Panc1 (cell line): ENCODE results near the gene ITGA11. TPM values are rescaled to one million over a fixed set of nuclear protein-coding genes. Genes with fewer than 3 reads are reported as not detected.

Experiments used
- ATAC-seq: fragments of 200-7000 bp; cut with Tn5 transposase; 2 replicates; pipeline ENCODE4 v1.9.1; 2020; ENCODE audit warnings: mild to moderate bottlenecking, moderate library complexity
- BruUV-seq: library from RNA; stranded (reverse); fragments of 400-500 nt; replicated peaks from 2 replicates; lab custom pipeline; 2021; lab: Mats Ljungman, UMichigan
- CTCF ChIA-PET: fragments of 300-600 bp; sonication (Branson Sonifier 250); formaldehyde crosslinking; loops from one replicate; lab custom pipeline; 2022; ENCODE audit warnings: antibody characterized with exemption; lab: Charles Lee
- POLR2A ChIA-PET: fragments of 300-600 bp; sonication (Branson Sonifier 250); formaldehyde crosslinking; loops from one replicate; lab custom pipeline; 2022; ENCODE audit warnings: antibody characterized with exemption; lab: Charles Lee
- DNase-seq: peaks from one replicate; pipeline ENCODE4 v3.0.0-alpha.2; 2010; ENCODE audit warnings: low read depth, low spot score
- H3K27ac ChIP-seq: 2 replicates; pipeline ENCODE4 v1.5.1; 2011; ENCODE audit warnings: mild to moderate bottlenecking, low read length, inconsistent platforms
- H3K27me3 ChIP-seq: fragments of 200-500 bp; sonication (Bioruptor generic); 2 replicates; pipeline ENCODE4 v1.6.0; 2014; ENCODE audit warnings: low read length, inconsistent platforms; ENCODE audit not compliant: control insufficient read depth, insufficient read depth
- H3K36me3 ChIP-seq: fragments of 200-500 bp; sonication (Bioruptor generic); 2 replicates; pipeline ENCODE4 v1.5.1; 2014; ENCODE audit warnings: inconsistent platforms, mild to moderate bottlenecking, low read length, moderate library complexity; ENCODE audit not compliant: control insufficient read depth, insufficient read depth
- H3K4me1 ChIP-seq: 2 replicates; pipeline ENCODE4 v1.5.1; 2011; ENCODE audit warnings: inconsistent platforms, mild to moderate bottlenecking, low read length, moderate library complexity; ENCODE audit not compliant: control insufficient read depth, insufficient read depth
- H3K4me3 ChIP-seq, 2 experiments: 2 replicates each; pipeline ENCODE4 v1.5.1; 2011 to 2012; ENCODE audit warnings: low read depth in 2 of 2, low read length in 2 of 2, mild to moderate bottlenecking in 2 of 2, inconsistent platforms in 1 of 2, moderate library complexity in 1 of 2
- H3K9me3 ChIP-seq: fragments of 200-500 bp; sonication (Bioruptor generic); 2 replicates; pipeline ENCODE4 v1.5.1; 2014; ENCODE audit warnings: low read depth, mild to moderate bottlenecking, inconsistent platforms, low read length, moderate library complexity; ENCODE audit not compliant: control insufficient read depth, insufficient read depth
- CTCF ChIP-seq: fragments of 450-650 bp; IDR thresholded peaks from 2 replicates; pipeline ENCODE4 v1.5.1; 2017; ENCODE audit warnings: mild to moderate bottlenecking
- POLR2AphosphoS5 ChIP-seq: IDR thresholded peaks from 2 replicates; pipeline ENCODE4 v1.6.1; 2012; ENCODE audit warnings: mild to moderate bottlenecking, low read depth, low read length, moderate library complexity
- REST ChIP-seq, 2 experiments: IDR thresholded peaks; 2 replicates each; pipeline ENCODE4 v1.6.1; 2011 to 2012; ENCODE audit warnings: low read depth in 2 of 2, control low read depth in 1 of 2, low read length in 1 of 2, mild to moderate bottlenecking in 1 of 2, moderate library complexity in 1 of 2; ENCODE audit not compliant: insufficient read depth in 1 of 2
- SIN3A ChIP-seq: IDR thresholded peaks from 2 replicates; pipeline ENCODE4 v1.6.1; 2012; ENCODE audit warnings: low read depth, mild to moderate bottlenecking, low read length, moderate library complexity, borderline replicate concordance; ENCODE audit not compliant: insufficient read depth
- TCF7L2 ChIP-seq: IDR thresholded peaks from 2 replicates; pipeline ENCODE4 v1.6.1; 2011; ENCODE audit warnings: mild to moderate bottlenecking, low read depth, low read length, inconsistent platforms
- in situ Hi-C: cut with HindIII; loops from 2 replicates; pipeline ENCODE4 v1.10.0; 2016; ENCODE audit warnings: low sequenced_read_pairs, low pct_unique_long_range_greater_than_20kb
- intact Hi-C: fragments of 100-400 bp; cut with micrococcal nuclease; formaldehyde crosslinking; loops from one replicate; pipeline ENCODE4 v1.10.0; 2022; ENCODE audit not compliant: unreplicated experiment
- total RNA-seq: library from RNA; stranded (reverse); gene quantifications from one replicate; pipeline ENCODE4 v1.2.1, GENCODE V29; 2021; ENCODE audit not compliant: unreplicated experiment

Gene ITGA11
- total RNA-seq, 1 experiment from 2014 or later: 0.28 TPM

DNA sequence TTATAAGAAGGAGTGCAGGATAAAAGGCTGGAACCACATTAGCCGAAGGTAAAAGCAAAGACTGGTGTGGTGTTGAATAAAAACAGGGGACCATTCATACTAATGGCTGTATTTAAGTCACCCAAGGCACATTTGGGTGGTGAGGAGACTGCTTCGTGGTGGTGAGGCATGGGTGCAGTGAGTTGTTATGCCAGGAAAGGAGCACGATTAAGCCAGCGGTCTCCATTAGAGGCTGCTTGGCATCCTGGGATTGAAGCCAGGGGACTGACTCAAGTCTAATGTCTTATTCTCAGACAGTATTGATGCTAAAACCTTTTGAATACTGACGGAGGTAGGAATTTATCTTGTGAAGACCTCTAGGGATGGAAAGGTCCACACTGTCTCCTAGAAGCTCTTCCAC lies 132.5 kb downstream of the ITGA11 start:
- CTCF ChIA-PET: no interaction called here
- no peaks in the 10 kb centered on the region for H3K4me1 ChIP-seq
- no peak overlapping the region for H3K4me3 ChIP-seq
- no peak overlapping the region for H3K27ac ChIP-seq
- intact Hi-C loops (no loop called here), in situ Hi-C loops (no loop called here)
- ATAC-seq: no peak
- BruUV-seq: no TSS peak
- H3K9me3 ChIP-seq: no peaks in the 10 kb centered on the region
- no peaks in the 10 kb centered on the region; the same call in 1 of the 2 replicates for H3K36me3 ChIP-seq
- POLR2A ChIA-PET: no interaction called here
- DNase-seq: no peak
- TF ChIP-seq CTCF (no peak), REST (IDR thresholded peaks at IDR 0.05; ENCODE audit: insufficient read depth in 1 of 2, low read depth in 2 of 2, low read length in 1 of 2) (no peak), SIN3A (no peak), TCF7L2 (no peak), POLR2AphosphoS5 (no peak)
- H3K27me3 ChIP-seq: no peaks in the 10 kb centered on the region

- ChIA-PET CTCF (no interaction called here), POLR2A (no interaction called here)
- Histone ChIP-seq H3K9me3 (no peaks in the 10 kb centered on the region), H3K27me3 (no peaks in the 10 kb centered on the region), H3K4me3 (no peak overlapping the region), H3K27ac (no peak overlapping the region), H3K36me3 (no peaks in the 10 kb centered on the region; the same call in 1 of the 2 replicates), H3K4me1 (no peaks in the 10 kb centered on the region)
- no TSS peak for BruUV-seq
- no peak for ATAC-seq
- in situ Hi-C loops (no loop called here), intact Hi-C loops (no loop called here)
- no peak for DNase-seq
- TF ChIP-seq SIN3A (no peak), TCF7L2 (no peak), REST (IDR thresholded peaks at IDR 0.05; ENCODE audit: insufficient read depth in 1 of 2, low read depth in 2 of 2, low read length in 1 of 2) (no peak), POLR2AphosphoS5 (no peak), CTCF (no peak)
Measured at GRCh38 chr15:68298882-68299381, 133.0 kb downstream of the ITGA11 start.
